ENCODE measurements around the gene PLXDC2.

Gene PLXDC2

GRCh38 chr10:20298417-20298816 lies 482.2 kb downstream of the PLXDC2 start:
- ATAC-seq, result no peak

GRCh38 chr10:20299034-20299736 lies 483.0 kb downstream of the PLXDC2 start:
- ATAC-seq, result no peak

- no peak for ATAC-seq
Observed at GRCh38 chr10:20300735-20301134, 484.5 kb downstream of the PLXDC2 start.

- ATAC-seq, result no peak
Observed at GRCh38 chr10:20302033-20302432, 485.8 kb downstream of the PLXDC2 start.

GRCh38 chr10:20303453-20304152 lies 487.4 kb downstream of the PLXDC2 start:
- no peak for ATAC-seq

GRCh38 chr10:20313665-20314064 lies 497.4 kb downstream of the PLXDC2 start:
- no peak for ATAC-seq

GRCh38 chr10:20314431-20314830 lies 498.2 kb downstream of the PLXDC2 start:
- no peak for ATAC-seq

DNA sequence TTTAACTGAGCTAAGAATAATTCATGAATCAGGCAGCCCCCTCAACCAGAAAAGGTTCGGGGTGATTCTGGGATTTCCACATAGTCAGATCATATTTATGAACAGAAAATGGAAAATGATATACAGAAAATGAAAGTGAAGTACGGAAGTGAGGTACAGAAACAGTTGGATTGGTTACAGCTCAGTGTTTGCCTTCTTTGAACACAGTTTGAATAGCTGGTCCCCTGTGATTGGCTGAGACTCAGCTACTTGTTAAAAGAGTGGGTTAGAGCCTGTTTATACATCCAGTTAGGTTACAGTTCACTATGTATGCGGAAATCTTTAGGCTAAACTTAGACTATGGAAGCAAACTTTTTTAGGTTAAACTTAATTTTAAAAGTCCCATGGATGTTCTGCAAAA lies 511.7 kb downstream of the PLXDC2 start:
- no peak for ATAC-seq

GRCh38 chr10:20330246-20330645 lies 514.0 kb downstream of the PLXDC2 start:
- no peak for ATAC-seq

DNA sequence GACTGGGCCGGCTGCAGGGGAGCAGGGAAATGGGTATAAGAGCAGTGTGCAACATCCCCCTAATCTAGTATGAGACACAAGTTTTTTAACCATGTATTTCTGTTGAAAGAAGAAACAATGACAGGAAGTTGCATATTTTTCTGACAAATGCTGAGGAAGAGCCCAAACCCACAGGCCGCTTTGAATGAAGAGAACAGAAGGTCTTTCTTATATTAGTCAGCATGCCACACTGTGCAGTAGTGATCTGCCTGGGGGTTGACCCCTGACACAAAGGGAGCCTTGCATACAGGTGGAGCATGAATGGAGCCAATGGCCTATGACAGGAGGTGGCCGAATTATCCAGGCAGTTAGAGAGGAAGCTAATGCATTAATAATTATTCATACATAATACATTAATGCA lies 518.3 kb downstream of the PLXDC2 start:
- no peak for ATAC-seq
